SK-N-MC (cell line): Measurements from ENCODE around the gene PODNL1.

ENCODE experiments used
- DNase-seq: peaks from one replicate; pipeline ENCODE4 v3.0.0-alpha.2; 2011; ENCODE audit warnings: low read depth, low spot score
- H3K27ac ChIP-seq: fragments of 200-600 bp; sonication (generic); 2 replicates; pipeline ENCODE4 v1.5.1; 2016; ENCODE audit warnings: mixed run types
- H3K36me3 ChIP-seq: fragments of 200-600 bp; sonication (generic); 2 replicates; pipeline ENCODE4 v1.6.1; 2017; ENCODE audit warnings: antibody characterized with exemption, low read length, mixed read lengths; ENCODE audit not compliant: insufficient read depth
- H3K4me3 ChIP-seq: fragments of 200-600 bp; sonication (generic); 2 replicates; pipeline ENCODE4 v1.5.1; 2016
- H3K9ac ChIP-seq: fragments of 200-600 bp; sonication (generic); 2 replicates; pipeline ENCODE4 v1.8.0; 2017; ENCODE audit warnings: mixed run types, mixed read lengths; ENCODE audit not compliant: insufficient read length
- H3K9me3 ChIP-seq: fragments of 200-600 bp; sonication (generic); 2 replicates; pipeline ENCODE4 v1.6.1; 2017; ENCODE audit warnings: low read depth, mild to moderate bottlenecking, antibody characterized with exemption, low read length, moderate library complexity, mixed read lengths
- EZH2 ChIP-seq: fragments of 200-600 bp; sonication (generic); IDR thresholded peaks from one replicate; pipeline ENCODE4 v1.6.1; 2017; ENCODE audit warnings: antibody characterized with exemption
- FOXP2 ChIP-seq: optimal IDR thresholded peaks from 2 replicates; pipeline ENCODE3; 2011; ENCODE audit warnings: mild to moderate bottlenecking, moderate library complexity; ENCODE audit not compliant: insufficient read depth; ENCODE audit errors: extremely low read length, control extremely low read depth
- POLR2AphosphoS5 ChIP-seq: IDR thresholded peaks from 2 replicates; pipeline ENCODE4 v1.6.1; 2012; ENCODE audit warnings: mild to moderate bottlenecking, low read depth, low read length, borderline replicate concordance

PODNL1 gene

GRCh38 chr19:13906521-13906904 lies 31.7 kb downstream of the PODNL1 start:
- TF ChIP-seq EZH2, result no peak
- TF ChIP-seq POLR2AphosphoS5, result no peak
- TF ChIP-seq FOXP2, result no peak
- no peak for DNase-seq
- no peak overlapping the region for H3K27ac ChIP-seq

GRCh38 chr19:13905634-13906520 lies 32.3 kb downstream of the PODNL1 start, which contains the start of the genes BRME1 and CC2D1A:
BRME1 (minus strand) TSS chr19:13906117; CDS start chr19:13904892, 1,225 bp downstream.
CC2D1A (plus strand) TSS chr19:13906201; CDS start chr19:13906442, 241 bp downstream.
- peak within 1 kb of the TSS; percentile 85 for H3K9ac ChIP-seq
- no peak within 1 kb of the TSS for H3K27ac ChIP-seq

More at GRCh38 chr19:13906521-13906904, 31.7 kb downstream of the PODNL1 start:
- Histone ChIP-seq H3K9ac (peak overlapping the region; percentile 85), H3K4me3 (peak overlapping the region; percentile 96), H3K9me3 (no peaks in the 10 kb centered on the region), H3K36me3 (peaks cover 6% of the 10 kb centered on the region; the same call in 1 of the 2 replicates)

GRCh38 chr19:13902993-13903555 lies 35.1 kb downstream of the PODNL1 start:
- DNase-seq, result no peak
- TF ChIP-seq POLR2AphosphoS5, result no peak
- TF ChIP-seq EZH2, result no peak
- no peak for TF ChIP-seq FOXP2
- no peak overlapping the region for H3K9ac ChIP-seq
- no peak overlapping the region for H3K4me3 ChIP-seq
- H3K27ac ChIP-seq, result no peak overlapping the region
- no peaks in the 10 kb centered on the region for H3K9me3 ChIP-seq
- H3K36me3 ChIP-seq, result no peaks in the 10 kb centered on the region

More at GRCh38 chr19:13905634-13906520, 32.3 kb downstream of the PODNL1 start, which contains the start of the genes BRME1 and CC2D1A:
- TF ChIP-seq POLR2AphosphoS5 (peak; percentile 63; the same call in 1 of the 2 replicates), FOXP2 (peak; percentile 74), EZH2 (no peak)
- peaks cover 6% of the 10 kb centered on the region; the same call in 1 of the 2 replicates for H3K36me3 ChIP-seq
- peak; percentile 24 for DNase-seq
- peak within 1 kb of the TSS; percentile 96 for H3K4me3 ChIP-seq
- H3K9me3 ChIP-seq, result no peaks in the 10 kb centered on the region

GRCh38 chr19:13899912-13900584 lies 38.2 kb downstream of the PODNL1 start:
- TF ChIP-seq POLR2AphosphoS5 (no peak), EZH2 (no peak), FOXP2 (no peak)
- H3K9me3 ChIP-seq, result no peaks in the 10 kb centered on the region
- H3K27ac ChIP-seq, result no peak overlapping the region
- no peaks in the 10 kb centered on the region for H3K36me3 ChIP-seq
- no peak overlapping the region for H3K4me3 ChIP-seq
- no peak overlapping the region for H3K9ac ChIP-seq
- no peak for DNase-seq

- H3K27ac ChIP-seq, result no peak overlapping the region
- no peaks in the 10 kb centered on the region for H3K36me3 ChIP-seq
- no peaks in the 10 kb centered on the region for H3K9me3 ChIP-seq
- no peak overlapping the region for H3K9ac ChIP-seq
- TF ChIP-seq FOXP2 (no peak), EZH2 (no peak)
- H3K4me3 ChIP-seq, result no peak overlapping the region
- DNase-seq, result no peak
Observed at GRCh38 chr19:13899393-13899792, 38.8 kb downstream of the PODNL1 start.

GRCh38 chr19:13896227-13896626 lies 42.0 kb downstream of the PODNL1 start:
- H3K27ac ChIP-seq, result no peak overlapping the region
- TF ChIP-seq EZH2 (no peak), POLR2AphosphoS5 (no peak), FOXP2 (no peak)
- no peaks in the 10 kb centered on the region for H3K9me3 ChIP-seq
- H3K4me3 ChIP-seq, result no peak overlapping the region
- no peaks in the 10 kb centered on the region for H3K36me3 ChIP-seq
- no peak for DNase-seq
- H3K9ac ChIP-seq, result no peak overlapping the region

GRCh38 chr19:13894552-13894951 lies 43.7 kb downstream of the PODNL1 start:
- Histone ChIP-seq H3K9ac (no peak overlapping the region), H3K36me3 (no peaks in the 10 kb centered on the region), H3K27ac (no peak overlapping the region), H3K4me3 (no peak overlapping the region), H3K9me3 (no peaks in the 10 kb centered on the region)
- TF ChIP-seq FOXP2, result no peak
- no peak for TF ChIP-seq POLR2AphosphoS5
- no peak for TF ChIP-seq EZH2
- DNase-seq, result no peak

- H3K36me3 ChIP-seq, result no peaks in the 10 kb centered on the region
- no peak overlapping the region for H3K9ac ChIP-seq
- no peak overlapping the region for H3K27ac ChIP-seq
- no peak overlapping the region for H3K4me3 ChIP-seq
- H3K9me3 ChIP-seq, result no peaks in the 10 kb centered on the region
- no peak for DNase-seq
- no peak for TF ChIP-seq POLR2AphosphoS5
- no peak for TF ChIP-seq FOXP2
- no peak for TF ChIP-seq EZH2
Observed at GRCh38 chr19:13892870-13893269, 45.3 kb downstream of the PODNL1 start.
